ENCODE data around the gene ARAP3.

The ARAP3 gene

DNA sequence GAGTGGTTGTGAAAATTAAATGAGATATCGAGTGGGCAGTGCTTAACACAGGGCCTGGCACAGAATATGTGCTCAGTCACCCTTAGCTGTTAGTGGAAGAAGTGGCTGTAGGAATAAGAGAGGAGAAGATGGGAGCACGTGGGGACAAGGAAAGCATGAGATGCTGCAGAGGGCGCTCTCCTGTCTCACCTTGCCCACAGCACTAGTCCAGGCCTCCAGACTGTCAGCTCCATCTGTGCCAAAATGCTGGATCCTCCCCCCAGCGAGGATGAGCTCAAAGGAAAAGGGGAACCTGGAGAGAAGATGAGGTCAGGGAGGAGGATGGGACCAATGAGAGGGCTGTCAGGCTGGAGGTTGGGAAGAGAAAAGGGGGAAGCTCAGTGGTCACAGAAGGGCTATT lies 12.5 kb downstream of the ARAP3 start:
- no peak for DNase-seq

DNA sequence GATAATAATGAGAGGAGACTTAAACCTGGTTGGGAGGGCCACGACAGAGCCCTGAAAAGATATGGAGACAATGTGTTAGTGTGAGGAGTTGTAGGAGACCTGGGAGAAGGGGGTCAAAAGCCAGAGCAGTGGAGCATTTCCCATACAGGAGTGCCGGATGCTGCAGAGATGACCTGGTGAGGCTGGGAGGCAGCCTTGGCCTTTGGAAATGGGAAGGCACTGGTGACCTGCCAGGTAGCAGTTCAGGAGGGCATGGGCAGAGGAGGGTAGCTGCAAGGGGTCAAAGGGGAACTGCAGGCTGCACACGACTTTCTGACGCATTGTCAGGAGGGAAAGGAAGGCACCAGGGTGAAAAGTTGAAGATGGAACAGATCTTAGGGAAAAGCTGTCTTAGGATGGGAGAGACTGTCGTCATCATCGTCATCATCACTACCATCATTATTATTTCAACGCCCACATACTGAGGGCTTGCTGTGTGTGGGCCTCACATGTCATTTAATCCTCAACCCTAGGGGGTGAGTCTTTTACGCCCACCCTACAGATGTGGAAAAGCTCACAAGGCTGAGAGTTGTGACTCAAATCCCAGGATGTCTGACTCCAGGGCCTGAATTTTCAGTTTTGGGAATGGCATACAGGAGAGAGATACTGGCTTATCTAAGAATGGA lies 13.3 kb downstream of the ARAP3 start:
- DNase-seq = no peak

DNA sequence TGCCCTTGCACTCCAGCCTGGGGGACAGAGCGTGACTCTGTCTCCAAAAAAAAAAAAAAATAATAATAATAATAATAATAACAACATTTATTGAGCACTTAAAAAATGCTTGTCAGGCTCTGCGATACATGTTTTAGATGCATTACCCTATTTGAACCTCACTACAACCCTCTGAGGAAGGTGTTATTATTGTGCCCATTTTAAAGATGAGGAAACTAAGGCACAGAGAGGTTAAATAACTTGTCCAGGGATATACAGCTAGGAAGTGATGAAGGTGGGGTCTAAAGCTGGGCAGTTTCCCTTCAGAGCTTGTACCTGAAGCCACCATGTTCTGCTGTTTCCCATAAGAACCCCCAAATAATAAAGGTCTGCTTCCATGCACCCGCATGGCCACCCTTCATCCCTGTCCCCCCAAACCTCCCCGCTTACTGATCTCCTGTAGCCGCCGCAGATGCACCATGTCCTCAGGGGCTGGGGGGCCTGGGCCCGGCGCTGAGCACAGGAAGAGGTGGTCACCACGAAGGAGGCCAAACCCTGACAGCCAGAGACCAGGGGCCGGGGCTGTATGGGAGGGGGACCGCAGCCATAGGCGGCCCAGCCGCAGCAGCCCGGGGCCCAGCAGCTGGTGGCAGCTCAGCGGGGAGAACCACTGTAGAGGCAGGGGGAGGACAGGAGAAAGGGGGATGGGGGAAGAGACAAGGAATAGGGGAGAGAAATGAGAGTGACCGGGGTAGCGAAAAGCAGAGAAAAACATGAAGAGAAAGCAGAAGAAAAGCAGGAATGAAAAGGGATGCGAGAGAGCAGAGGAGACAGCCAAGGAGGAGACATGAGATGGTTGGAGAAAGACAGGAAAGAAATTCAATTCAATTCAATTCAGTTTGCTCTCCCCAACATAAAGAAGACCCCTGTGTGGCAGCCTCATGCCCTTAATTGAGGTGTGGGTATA lies 15.8 kb downstream of the ARAP3 start:
- no peak for DNase-seq

DNA sequence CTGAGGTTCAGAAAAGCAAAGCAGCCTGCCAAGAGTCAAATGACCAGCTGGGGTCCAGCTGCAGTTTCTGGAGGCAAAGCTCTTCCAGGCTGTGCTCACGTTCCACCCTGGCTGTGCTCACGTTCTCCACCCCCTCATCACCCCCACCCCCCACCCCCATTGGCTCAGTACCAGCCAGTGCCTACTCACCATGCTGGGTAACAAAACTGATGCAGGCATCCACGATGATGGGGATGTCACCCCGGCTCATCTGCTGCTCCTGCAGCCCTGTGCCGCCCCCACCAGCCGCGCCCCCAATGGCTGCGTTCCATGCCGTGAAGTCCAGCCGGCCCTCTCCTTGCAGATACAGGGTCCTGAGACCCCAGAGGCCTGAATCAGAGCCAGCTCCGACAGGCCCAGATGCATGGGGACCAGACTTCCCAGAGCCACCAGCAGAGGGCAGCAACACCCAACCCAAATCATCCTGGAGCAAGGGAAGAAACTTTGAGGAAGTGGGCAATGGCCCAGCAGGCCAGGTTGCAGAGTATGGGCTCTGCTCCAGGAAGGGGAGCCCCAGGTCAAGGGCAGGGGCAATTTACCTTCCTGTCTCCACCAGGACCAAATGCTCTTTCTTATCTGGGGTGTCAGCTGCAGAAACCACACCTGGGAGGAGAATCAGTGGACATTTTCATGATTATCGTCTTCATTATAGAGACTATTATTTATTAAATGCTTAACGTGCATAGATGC lies 17.1 kb downstream of the ARAP3 start:
- DNase-seq = peak; percentile 76

DNA sequence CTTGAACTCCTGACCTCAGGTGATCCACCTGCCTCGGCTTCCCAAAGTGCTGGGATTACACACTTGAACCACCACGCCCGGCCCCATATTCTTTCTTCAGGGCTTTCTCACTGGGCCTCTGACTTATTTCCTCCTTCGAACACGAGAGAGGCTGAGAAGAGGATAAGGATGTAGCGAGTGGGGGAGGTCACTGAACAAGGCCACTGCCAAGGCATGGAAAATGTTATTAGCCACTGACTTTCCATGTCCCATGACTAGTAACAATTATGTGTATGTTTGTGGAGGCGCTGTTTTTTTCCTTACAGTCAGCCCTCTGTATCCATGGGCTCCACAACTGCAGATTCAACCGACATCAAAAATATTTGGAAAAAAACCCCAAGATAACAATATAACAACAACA lies 18.5 kb downstream of the ARAP3 start:
- no peak for DNase-seq

DNA sequence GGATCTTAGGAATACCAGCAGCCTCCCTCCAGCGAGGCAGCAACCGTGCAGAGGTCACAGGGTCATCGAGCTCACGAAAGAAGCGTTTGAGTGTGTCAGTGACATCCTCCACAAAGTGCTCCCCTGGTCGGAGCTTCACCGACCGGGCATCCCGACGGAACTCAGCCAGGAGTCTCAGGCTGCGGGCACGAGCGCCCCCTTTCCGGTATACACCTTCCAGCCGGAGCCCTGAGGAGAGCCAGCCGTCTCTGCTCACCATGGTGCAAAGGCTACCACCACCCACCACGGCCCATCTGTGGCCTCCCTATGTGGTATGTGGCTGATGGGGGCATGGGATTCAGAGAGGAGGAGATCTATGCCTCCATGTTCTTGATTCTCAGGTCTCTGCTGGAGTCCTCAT lies 20.0 kb downstream of the ARAP3 start:
- no peak for DNase-seq

DNA sequence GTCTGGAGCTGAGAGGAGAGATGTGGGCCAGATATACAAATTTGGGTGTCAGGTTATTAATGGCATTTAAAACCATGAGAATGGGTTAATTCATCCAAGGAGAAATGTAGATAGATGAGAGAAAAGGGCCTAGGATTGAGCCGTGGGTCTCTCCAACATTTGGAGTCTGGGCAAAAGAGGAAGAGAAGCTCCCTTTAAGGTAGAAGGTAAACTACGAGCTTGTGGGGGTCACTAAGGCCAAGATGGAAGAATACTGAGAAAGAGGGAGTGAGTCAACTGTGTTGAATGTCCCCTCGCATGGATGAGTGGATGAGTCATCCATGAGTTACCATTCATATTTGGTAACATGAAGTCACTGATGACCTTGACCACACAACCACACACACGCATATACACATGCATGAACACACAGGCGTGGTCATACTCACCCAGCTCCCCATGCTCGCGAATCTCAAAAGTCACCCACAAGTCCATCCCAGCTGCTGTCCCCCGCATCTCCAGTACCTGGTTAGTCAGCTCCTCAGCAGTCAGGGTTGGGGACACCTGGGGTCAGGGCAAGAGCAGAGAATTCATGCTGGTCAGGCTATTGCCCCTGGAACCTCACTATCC lies 24.0 kb downstream of the ARAP3 start:
- no peak for DNase-seq

DNA sequence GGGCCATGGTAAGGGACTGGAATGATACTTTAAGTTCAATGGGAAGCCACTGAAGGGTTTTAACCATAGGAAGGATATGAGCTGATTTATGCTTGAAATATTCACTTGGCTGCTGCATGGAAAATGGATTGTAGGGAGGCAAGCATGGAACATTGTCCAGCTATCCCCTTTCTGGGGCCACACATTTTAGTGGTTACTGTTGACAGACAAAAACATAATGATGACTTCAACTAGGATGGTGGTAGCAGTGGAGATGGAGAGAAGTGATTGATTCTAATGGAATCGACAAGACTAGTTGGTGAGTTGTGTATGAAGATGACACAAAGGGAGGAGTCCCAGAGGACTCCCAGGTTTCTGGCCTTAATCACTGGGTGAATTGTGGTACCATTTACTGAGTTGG lies 24.6 kb downstream of the ARAP3 start:
- DNase-seq = no peak

DNA sequence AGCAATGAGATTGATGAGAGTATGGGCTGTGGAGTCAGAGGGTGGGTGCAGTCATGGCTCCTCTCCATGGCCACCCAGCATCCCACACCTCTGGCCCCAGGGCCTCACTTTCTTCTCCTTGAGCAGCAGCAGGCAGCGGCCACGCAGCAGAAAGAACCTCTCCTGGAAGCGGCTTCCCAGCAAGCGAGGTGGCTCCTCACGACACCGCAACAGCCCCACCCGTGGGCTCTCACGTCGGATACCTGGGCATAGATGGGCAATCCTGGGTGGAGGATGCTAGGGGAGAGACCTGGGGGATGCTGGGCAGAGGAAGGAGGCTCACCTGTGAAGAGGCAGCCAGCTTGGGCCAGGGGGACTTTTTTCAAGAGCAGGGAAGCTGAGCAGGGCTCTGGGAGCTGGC lies 25.6 kb downstream of the ARAP3 start:
- no peak for DNase-seq

DNA sequence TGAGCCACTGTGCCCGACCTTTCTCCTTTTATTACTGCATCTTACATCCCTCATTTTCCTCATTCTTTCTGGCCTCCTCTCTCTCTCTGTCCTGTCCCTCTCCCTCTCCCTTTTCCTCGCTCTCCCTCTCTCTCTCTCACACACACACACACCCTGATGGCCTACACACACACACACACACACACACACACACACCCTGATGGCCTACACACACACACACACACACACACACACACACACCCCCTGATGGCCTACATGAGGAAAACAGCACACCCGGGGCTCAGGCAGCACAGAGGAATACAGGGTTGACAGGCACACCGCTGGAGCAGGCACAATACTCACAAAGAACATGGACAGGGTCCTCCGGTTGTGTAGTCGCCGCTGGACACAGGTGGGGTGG lies 27.0 kb downstream of the ARAP3 start:
- no peak for DNase-seq

DNA sequence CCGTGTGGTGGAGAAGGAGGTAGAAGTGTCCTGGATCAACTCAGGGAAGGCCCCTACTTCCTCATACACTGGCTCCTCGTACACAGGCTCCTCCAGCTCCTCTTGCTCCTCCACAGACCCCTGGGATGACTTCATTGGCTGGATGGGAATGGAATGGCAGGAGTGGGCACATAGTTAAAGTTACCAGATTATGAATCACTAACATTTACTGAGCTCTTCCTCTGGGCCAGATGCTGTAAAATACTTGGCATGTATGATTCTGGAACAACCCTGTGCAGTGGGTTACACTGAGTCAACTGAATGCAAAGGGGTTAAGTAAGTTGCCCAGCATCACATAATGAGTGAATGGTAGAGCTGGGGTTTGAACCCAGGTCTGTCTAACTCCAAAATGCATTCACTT lies 27.7 kb downstream of the ARAP3 start:
- DNase-seq = no peak

DNA sequence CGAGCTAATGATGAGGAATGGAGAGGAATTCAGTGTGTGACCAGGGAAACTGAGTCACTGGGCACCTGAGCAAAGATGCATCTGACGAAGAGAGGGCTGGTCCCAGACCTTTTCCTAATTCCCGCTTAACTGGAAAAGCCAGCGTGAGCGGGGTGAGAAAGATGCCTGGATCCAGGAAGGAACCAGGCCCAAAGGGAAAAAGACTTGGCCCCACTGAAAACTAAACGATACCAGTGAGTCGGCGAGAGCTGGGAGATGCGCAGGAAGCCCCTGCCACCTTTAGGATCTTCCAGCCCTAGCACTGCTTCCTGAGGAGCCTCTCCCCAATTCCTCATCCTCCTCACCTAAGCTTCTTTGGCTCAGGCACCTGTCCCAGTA lies 30.3 kb downstream of the ARAP3 start:
- DNase-seq = no peak

DNA sequence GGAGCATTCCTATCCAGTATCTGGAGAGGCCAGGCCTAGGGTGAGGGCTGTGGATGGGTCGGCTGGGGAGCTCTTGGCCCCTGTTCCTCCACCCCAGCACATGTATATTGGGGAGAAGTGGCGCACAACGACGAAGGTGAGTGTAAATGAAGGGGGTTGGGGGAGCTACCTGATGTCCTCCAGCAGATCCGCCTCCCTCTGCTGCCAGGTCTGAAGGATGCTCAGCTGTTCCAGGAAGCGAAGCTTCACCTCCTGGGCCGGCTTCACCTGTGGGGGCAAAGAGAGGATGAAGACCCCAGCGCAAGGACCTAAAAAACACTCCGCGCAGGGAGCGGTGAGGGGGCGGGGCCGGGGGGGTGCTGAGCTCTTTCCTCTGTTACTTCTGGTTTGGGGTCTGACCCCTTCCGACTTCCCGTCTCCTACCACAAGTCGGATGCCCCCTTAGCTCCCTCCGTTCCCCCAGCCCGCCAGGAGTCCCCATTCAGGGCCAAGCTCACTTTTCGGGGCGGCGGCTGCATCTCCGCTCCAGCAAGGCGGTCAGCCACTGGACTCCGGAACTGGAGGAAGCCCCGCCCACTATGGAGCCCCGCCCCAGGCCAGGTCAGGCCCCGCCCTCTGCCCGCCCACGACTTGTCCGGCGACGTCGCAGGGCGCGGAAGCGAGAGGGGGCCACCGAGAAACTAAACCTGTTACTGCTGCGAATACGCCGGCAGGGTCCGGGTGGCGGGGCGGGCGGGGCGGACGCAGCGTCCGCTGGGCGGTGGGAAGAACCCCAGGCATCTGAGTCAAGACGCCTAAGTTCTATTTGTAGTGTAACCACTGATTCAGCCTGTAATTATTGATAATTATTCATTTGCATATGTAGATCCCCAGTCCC lies 30.9 kb downstream of the ARAP3 start, which contains the start of gene FCHSD1:
TSS of gene FCHSD1 (minus strand) at position 568 of the 877 bp plus-strand sequence. CDS start at position 518, 50 bp downstream.
- peak; percentile 88 for DNase-seq

DNA sequence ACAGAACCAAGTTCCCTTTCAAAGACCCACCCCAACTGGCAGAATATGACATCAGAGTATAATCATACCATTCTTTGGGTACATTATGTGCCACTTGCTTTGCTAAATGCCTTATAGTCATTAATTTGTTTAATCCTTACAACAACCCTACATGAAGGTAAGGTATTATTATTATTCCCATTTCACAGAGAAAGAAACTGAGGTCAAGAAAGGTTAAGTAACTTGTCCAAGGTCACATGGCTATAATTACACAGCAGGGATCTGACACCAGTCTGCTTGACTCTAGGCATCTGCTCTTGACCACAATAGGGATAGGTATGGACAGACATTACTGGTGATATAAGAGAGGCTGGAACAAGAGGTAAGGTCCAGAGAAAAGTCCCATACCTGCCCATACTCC lies 32.1 kb downstream of the ARAP3 start:
- no peak for DNase-seq

DNA sequence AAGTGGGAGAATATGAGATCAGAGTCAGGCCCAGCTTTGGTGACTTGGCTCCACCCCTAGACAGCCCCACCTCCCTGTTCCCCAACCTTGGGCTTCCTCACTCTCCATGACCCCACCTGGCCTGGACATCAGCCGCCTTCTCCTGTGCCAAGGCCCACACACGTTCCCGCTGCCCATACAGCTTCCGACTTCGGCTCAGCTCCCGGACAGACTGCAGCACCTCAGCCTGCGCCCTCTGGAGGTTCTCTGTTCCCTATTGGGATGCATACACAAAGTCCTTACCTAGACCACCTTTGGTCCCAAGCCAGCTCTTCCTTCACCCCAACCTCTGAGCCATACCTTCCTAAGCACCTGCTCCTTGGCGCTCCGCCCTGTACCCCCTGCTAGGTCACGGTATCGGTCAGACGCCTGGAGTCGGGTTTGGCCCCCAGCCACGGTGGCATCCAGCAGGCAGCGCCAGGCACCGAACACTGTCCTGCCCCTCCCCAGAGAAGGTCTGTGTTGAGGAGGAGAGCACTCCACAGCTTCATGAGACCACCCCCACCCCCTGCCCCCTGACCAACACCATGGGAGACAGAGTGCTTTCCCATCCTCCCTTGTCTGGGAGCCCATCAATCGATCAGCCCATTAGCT lies 32.9 kb downstream of the ARAP3 start:
- no peak for DNase-seq

DNA sequence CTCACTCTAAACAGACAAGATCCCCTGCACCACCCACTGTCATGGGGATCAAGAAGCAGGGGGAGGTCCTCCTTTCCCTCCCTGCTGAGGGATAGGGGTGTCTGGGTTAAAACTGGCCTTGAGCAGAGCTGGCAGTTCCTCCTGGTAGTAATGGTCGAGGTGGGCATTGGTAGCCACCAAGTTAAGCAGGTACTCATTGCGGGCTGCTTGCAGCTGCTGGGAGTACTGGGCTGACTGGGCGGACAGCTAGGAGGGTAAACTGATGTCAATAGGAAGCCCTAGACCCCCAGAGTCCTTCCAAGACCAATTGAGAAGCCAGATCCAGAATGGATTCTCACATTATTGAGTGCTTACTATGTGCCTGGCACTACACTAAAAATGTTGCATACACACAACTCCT lies 34.2 kb downstream of the ARAP3 start:
- DNase-seq = no peak

DNA sequence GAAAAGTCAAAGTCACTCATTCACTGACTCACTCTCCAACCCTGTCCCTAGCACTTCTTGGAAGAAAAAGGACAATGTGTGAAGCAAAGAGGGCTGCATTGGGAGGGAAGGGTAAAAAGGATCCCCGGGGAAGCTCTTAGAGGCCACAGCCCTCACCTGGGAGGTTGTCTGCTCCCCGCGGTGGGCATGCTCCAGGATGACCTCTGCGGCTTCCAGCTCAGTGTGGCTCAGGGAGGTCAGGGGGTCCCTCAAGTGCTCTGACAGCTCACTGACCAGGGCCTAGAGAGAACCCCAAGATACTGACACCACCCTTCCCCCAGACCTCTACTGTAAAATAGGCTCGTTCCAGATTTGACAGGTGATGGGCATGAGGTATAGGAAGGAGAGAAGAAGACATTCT lies 34.8 kb downstream of the ARAP3 start:
- no peak for DNase-seq

DNA sequence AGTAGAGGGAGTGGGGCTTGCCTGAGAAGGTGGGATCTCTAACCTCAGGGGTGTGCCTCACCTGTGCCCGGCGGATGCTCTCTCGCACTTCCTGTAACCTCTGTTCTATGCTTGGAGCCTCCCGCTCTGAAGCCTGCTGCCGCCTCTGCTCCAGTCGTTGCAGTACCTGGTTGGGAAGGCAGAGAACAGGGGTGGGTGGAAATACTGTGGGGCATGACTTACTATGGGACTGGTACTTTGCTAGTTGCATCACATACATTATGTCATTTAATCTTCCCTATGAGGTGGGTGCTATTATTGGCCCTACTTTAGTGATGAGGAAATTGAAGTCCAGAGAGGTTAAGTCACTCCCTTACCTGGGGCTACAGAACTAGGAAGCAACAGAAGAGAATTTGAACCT lies 36.0 kb downstream of the ARAP3 start:
- DNase-seq = no peak

DNA sequence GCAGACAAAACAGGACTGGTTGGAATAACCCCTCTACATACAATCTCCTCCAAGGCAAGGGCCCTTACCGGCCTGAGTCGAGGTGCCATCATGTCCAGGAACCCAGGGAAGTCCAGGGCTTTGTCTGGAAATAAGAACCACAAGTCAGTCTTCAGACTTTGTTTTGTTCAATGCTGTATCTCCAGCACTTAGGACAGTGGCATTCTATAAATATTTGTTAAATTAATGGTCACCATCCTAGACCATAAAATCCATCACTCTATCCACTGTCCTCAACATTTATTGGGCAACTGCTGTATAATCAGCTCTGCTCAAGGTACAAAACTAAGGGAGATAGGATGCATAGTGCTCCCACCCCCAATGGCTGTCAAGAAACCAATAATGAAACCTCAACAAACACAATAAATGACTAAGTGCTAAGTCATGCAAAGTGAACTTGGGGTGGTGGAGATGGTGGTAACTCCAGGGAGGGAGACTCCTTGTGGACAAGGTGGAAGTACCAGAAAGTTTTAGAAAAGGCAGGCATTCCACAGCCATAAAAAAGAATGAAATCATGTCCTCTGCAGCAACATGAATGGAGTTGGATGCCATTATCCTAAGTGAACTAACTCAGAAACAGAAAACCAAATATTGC lies 40.3 kb downstream of the ARAP3 start:
- no peak for DNase-seq

DNA sequence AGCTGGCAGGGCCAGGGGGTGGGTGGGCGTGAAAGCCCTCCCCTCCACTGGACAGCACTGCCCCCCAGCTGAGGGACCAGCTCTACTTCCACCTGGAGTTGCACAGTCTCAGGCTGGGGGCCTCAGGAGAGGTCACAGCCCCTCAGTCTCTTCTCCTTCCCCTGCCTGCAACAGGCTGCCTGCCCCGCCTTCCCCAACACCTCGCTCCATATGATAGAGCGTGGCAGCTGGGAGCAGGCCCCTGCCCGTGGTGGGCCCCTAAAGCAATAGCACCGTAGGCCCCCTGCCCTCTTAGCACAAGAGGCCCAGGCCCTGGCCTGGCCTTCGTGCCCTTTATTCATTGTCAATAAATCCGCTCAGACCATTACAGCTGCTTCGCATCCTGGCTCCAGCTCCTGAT lies 41.3 kb downstream of the ARAP3 start:
- no peak for DNase-seq

DNA sequence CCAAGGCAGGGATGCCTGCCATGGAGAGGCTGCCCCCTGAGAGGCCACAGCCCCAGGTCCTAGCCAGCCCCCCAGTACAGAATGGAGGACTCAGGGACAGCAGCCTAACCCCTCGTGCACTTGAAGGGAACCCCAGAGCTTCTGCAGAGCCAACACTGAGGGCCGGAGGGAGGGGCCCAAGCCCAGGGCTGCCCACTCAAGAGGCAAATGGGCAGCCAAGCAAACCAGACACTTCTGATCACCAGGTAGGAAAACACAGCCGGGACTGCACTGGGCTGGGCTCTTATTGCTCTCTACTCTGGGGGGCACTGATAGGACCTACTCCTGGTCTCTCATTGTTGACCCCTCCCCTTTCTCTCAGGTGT lies 42.0 kb downstream of the ARAP3 start:
- no peak for DNase-seq

Measured in CD4-positive, alpha-beta T cell treated with Interleukin-10 for 1 hour (primary cell).